GM12801 (cell line): Measurements from ENCODE around the gene BTN1A1.

Experiments
- CTCF ChIP-seq: IDR thresholded peaks from one replicate; pipeline ENCODE4 v1.5.1; 2011; ENCODE audit warnings: control low read depth; ENCODE audit not compliant: insufficient read length; ENCODE audit errors: extremely low read depth

Gene BTN1A1

GRCh38 chr6:26500102-26500501 lies at the start of gene BTN1A1:
TSS of gene BTN1A1 (plus strand) at chr6:26500303. CDS start at chr6:26501287, 984 bp downstream.
- no peak for TF ChIP-seq CTCF

- no peak for TF ChIP-seq CTCF
Observed at GRCh38 chr6:26452631-26453235, 47.4 kb upstream of the BTN1A1 start.

GRCh38 chr6:26454631-26455030 lies 45.5 kb upstream of the BTN1A1 start:
- no peak for TF ChIP-seq CTCF

- TF ChIP-seq CTCF, result no peak
Observed at GRCh38 chr6:26455357-26455970, 44.6 kb upstream of the BTN1A1 start.

- TF ChIP-seq CTCF, result no peak
Observed at GRCh38 chr6:26457264-26457805, 42.8 kb upstream of the BTN1A1 start.

GRCh38 chr6:26457806-26458688 lies 42.1 kb upstream of the BTN1A1 start, which contains the start of gene BTN2A1:
TSS of gene BTN2A1 (plus strand) at chr6:26457955. CDS start at chr6:26458637, 682 bp downstream.
- TF ChIP-seq CTCF, result no peak
